NCI-H69 (cell line): ENCODE data around the gene TEX26.

Experiments used
- DNase-seq: peaks from one replicate; lab custom pipeline; 2025; lab: John Stamatoyannopoulos, UW

TEX26 gene

DNA sequence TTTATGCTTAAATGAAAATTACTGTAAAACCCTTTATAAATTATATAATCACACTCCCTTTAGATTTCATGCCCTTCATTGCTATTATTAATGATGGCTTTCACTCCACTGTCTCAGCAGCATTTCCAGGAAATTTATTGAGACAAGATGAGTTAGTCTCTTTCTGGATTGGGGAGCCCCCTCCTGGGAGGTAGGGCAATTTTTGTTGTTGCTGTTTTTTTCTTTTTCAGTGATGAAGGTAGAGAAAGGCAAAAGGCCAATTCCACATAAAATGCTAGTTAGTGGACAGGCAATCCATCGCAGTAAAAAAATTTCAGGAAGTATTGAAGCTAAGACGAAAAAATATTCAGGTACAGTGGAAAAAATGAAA lies 80.2 kb downstream of the TEX26 start:
- peak; percentile 28 for DNase-seq

DNA sequence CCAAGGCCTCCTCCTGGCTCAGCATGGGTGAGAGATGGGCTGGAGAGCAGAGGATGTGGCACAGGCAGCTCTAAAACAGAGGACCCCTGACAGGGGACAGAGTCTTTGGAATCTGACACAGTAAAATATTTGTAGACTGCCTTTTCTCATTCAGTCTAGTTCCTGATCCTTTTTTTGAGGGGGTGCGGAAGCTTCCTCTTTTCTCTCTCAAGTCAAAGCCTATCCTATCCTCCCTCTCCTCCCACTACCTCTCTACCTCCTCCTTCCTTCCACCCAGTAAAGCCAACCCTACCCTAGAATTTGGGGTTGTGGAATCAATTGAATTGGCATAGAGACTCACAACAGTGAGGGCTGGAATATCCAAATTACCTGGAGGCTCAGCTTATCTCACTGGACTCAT lies 82.0 kb downstream of the TEX26 start:
- DNase-seq, result no peak

DNA sequence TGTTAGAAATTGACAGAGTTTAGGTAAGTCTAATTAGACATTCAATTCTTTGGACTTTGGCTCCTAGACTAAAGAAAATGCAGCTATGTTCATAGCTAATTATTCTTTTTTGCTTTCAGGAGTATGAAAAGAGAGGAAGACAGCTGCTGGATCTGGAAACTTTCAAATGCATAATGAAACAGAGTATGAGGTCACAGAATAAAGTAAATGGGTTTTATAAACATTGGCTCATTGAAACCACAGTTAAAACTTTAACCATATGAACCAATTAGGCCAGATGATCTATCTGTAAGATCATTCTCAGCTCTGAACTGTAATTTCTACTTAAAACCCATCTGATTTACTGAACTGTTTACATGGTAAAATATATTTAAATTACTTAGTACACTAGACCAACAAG lies 82.7 kb downstream of the TEX26 start:
- no peak for DNase-seq

DNA sequence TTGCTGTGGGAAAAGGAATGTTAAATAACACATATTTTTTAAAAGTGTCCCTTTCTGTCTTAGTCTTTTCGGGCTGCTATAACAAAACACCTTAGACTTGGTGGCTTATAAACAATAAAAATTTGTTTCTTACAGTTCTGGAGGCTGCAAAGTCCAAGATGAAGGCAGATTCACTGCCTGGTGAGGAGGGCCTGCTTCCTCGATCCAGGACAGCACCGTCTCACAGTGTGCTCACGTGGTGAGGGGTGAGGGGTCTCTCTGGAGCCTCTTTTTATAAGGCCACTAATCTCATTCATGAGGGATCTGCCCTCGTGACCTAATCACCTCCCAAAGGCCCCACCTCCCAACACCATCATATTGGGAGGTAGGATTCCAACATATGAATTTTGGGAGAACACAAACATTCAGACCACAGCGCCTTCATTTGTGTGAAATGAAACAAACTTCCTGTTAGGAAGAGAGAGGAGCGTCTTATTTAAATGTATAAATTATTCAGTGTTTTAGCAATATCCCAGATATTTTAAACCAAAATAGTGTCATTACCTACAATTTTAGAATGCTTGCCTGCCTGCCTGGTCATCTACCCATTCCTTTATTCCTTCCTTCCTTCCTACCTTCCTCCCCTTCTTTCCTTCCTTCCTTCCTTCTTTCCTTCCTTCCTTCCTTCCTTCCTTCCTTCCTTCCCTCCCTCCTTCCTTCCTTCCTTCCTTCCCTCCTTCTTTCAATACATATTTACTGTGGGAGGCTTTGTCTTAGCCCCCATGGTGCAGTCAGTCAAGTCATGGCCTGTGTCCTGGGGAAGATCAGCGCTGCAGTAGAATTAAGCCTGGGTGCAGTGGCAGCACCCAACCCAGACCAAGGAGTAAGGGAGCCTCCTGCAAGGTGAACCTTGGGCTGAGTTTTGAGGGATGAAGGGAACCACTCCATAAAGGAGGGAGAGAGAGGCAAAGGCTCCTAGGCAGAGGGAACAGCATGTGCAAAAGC lies 84.2 kb downstream of the TEX26 start:
- DNase-seq, result no peak

DNA sequence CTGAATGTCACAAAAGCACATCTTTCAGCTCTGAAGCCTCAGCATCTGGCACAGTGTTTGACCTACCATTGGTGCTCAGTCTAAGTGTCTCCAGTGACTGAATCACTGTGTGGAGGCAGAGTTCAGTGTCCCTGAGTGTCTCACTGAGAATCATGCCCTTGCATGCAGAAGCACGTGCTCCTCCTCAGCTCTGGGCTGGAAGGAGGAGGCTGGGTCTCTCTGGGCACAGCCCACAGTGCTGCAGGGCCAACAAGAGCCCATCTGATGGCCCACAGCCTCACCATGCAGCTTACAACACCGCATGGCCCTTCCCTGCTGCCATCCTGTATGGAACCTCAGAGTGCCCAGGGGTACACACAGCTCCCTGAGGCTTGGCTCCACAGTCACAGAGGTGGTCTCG lies 86.1 kb downstream of the TEX26 start:
- no peak for DNase-seq

DNA sequence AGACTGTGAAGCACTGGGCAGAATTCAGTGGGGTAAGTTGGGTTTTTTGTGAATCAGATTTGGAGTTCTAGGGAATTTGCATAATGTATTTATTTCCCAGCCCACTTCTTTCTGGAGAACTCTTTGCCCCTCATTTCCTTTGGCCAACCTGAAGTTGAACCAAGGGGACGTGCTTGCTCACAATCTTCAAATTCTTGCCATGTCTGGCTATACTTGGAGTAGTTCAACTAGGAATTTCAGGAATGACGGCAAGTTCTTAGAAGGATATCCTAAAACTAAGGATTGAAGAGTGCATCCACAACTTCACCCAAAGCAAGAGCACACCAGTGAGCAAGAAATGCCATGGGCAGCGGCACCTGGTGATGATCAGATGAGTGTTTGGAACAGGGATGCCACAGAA lies 88.5 kb downstream of the TEX26 start:
- no peak for DNase-seq

DNA sequence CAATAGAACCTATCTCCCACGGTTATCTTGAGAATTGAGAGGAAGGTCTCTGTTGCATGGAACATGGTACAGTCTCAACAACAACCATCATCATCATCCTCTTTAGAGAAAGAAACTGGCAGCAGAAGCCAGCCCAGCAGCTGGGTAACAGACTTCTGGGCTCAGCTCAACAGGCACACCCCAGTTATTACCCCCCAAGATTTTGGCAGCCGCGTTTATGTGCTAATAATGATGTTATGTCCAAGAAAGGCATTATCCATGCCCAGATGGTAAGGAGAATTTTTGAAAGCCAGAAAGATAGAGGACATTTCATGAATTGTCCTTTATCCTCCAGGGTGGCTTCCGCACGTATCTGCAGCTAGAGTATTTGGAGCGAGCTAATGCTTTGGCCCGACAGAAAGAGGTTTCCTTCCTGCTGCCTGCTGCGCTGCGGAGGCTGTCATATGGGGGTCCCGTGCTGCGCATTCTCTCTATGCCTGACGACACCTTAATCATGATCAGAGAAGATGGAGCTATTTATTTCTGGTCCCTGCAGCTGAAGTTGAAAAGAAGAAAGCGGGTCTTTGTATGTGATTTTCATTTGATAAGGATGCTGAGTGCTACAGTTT lies 89.9 kb downstream of the TEX26 start:
- DNase-seq, result no peak

DNA sequence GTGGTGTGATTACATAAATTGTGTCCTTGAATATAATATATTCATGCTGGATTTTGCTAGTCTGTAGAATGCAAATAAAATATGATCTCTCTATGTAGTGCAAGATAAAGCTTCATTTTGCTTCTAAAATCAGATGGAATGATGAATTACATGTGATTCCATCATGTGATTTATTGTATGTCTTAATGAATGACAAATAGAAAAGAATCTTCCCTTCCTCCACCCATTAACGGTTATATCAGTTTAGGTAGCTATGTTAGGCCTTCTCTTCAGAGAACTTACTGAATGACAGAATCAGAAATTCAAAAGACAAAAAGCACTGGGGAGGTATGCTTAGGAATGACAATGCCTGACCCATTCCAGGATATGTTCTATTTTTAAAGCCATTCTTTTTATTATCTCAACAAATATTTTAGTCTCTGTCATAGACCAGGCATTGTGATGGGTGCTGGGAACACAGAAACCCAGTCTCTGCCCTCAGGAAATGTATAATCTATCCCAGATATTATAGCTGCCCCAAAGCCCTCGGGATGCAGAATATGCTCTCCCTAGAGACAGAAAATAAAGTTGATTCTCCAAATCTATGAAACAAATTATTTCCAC lies 90.6 kb downstream of the TEX26 start:
- no peak for DNase-seq
